ENCODE measurements around the gene TMEM106B.

- no peak for TF ChIP-seq POLR2A (IDR thresholded peaks at IDR 0.05)
- TF ChIP-seq, protein P1, sequence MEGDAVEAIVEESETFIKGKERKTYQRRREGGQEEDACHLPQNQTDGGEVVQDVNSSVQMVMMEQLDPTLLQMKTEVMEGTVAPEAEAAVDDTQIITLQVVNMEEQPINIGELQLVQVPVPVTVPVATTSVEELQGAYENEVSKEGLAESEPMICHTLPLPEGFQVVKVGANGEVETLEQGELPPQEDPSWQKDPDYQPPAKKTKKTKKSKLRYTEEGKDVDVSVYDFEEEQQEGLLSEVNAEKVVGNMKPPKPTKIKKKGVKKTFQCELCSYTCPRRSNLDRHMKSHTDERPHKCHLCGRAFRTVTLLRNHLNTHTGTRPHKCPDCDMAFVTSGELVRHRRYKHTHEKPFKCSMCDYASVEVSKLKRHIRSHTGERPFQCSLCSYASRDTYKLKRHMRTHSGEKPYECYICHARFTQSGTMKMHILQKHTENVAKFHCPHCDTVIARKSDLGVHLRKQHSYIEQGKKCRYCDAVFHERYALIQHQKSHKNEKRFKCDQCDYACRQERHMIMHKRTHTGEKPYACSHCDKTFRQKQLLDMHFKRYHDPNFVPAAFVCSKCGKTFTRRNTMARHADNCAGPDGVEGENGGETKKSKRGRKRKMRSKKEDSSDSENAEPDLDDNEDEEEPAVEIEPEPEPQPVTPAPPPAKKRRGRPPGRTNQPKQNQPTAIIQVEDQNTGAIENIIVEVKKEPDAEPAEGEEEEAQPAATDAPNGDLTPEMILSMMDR (IDR thresholded peaks at IDR 0.05) = no peak
These were observed 39.1 kb downstream of the TMEM106B start for GRCh38 chr7:12250232-12250631.

Data from lower leg skin (tissue), 3 donors.